ENCODE measurements around the gene PTX4.
A peak's percentile ranks its signal among the peaks of the same experiment; 100 is the strongest.

The PTX4 gene

GRCh38 chr16:1499756-1500464 lies 11.2 kb upstream of the PTX4 start:
- DNase-seq (ENCODE audit: low spot score): no peak

GRCh38 chr16:1498899-1499676 lies 10.3 kb upstream of the PTX4 start:
- DNase-seq (ENCODE audit: low spot score): no peak

GRCh38 chr16:1497014-1497598 lies 8.4 kb upstream of the PTX4 start:
- no peak for DNase-seq (ENCODE audit: low spot score)

GRCh38 chr16:1496464-1496863 lies 7.7 kb upstream of the PTX4 start:
- DNase-seq (ENCODE audit: low spot score): no peak

- no peak for DNase-seq (ENCODE audit: low spot score)
Observed at GRCh38 chr16:1495889-1496262, 7.1 kb upstream of the PTX4 start.

- no peak for DNase-seq (ENCODE audit: low spot score)
Observed at GRCh38 chr16:1495211-1495888, 6.6 kb upstream of the PTX4 start.

- no peak for DNase-seq (ENCODE audit: low spot score)
Observed at GRCh38 chr16:1494711-1495110, 6.0 kb upstream of the PTX4 start.

- DNase-seq (ENCODE audit: low spot score): no peak
Observed at GRCh38 chr16:1494129-1494640, 5.4 kb upstream of the PTX4 start.

GRCh38 chr16:1493746-1494094 lies 5.0 kb upstream of the PTX4 start:
- peak; percentile 66 for DNase-seq (ENCODE audit: low spot score)

GRCh38 chr16:1492923-1493745 lies 4.4 kb upstream of the PTX4 start, which contains the start of gene TELO2:
Gene TELO2 (plus strand): TSS chr16:1493360. CDS start chr16:1494282, 922 bp downstream.
- DNase-seq (ENCODE audit: low spot score): peak; percentile 99

GRCh38 chr16:1492082-1492922 lies 3.6 kb upstream of the PTX4 start:
- DNase-seq (ENCODE audit: low spot score): no peak

- no peak for DNase-seq (ENCODE audit: low spot score)
Observed at GRCh38 chr16:1491327-1491726, 2.6 kb upstream of the PTX4 start.

GRCh38 chr16:1489077-1489476 lies 333 bp upstream of the PTX4 start:
- DNase-seq (ENCODE audit: low spot score): no peak

- no peak for DNase-seq (ENCODE audit: low spot score)
Observed at GRCh38 chr16:1488054-1488601, 616 bp downstream of the PTX4 start.

- no peak for DNase-seq (ENCODE audit: low spot score)
Observed at GRCh38 chr16:1487395-1488053, 1.2 kb downstream of the PTX4 start.

- DNase-seq (ENCODE audit: low spot score): no peak
Observed at GRCh38 chr16:1486551-1487390, 2.0 kb downstream of the PTX4 start.

- DNase-seq (ENCODE audit: low spot score): no peak
Observed at GRCh38 chr16:1485847-1486496, 2.8 kb downstream of the PTX4 start.
